ENCODE measurements around the gene GRHPR. TPM values are rescaled to one million over a fixed set of nuclear protein-coding genes. Genes with fewer than 3 reads are reported as not detected.

The GRHPR gene
- polyA plus RNA-seq, 1 donor from 2014 or later, result 128 TPM

GRCh38 chr9:37423508-37423907, 1.0 kb downstream of the GRHPR start:
- Histone ChIP-seq H3K79me2 (replicated peaks; ENCODE audit: insufficient read depth, low read length) (peaks cover 24% of the 10 kb centered on the region), H3K9me2 (ENCODE audit: insufficient read depth, low read length) (no peaks in the 10 kb centered on the region), H2AFZ (ENCODE audit: low read depth, low read length) (no peak overlapping the region), H3K27ac (ENCODE audit: low read length) (no peak overlapping the region), H3F3A (ENCODE audit: insufficient read depth, low read length, poor library complexity, severe bottlenecking) (no peaks in the 10 kb centered on the region), H3K4me3 (ENCODE audit: low read length) (peak overlapping the region; percentile 97), H3K9me3 (ENCODE audit: low read length) (no peaks in the 10 kb centered on the region), H4K20me1 (ENCODE audit: insufficient read depth) (no peaks in the 10 kb centered on the region), H3K27me3 (ENCODE audit: insufficient read depth, low read depth, low read length) (no peaks in the 10 kb centered on the region), H3K4me2 (ENCODE audit: low read length) (no peak overlapping the region), H3K9ac (ENCODE audit: low read length) (no peak overlapping the region), H3K36me3 (ENCODE audit: insufficient read depth, low read length) (no peaks in the 10 kb centered on the region)
- TF ChIP-seq EZH2 (IDR thresholded peaks at IDR 0.05; ENCODE audit: borderline replicate concordance, insufficient read depth, low read length, poor library complexity, severe bottlenecking) (no peak), EP300 (conservative IDR thresholded peaks at IDR 0.05; ENCODE audit: poor library complexity, severe bottlenecking) (no peak), MXI1 (conservative IDR thresholded peaks at IDR 0.05; ENCODE audit: poor library complexity, severe bottlenecking) (no peak), CTCF (IDR thresholded peaks at IDR 0.05; ENCODE audit: poor library complexity, severe bottlenecking) (no peak), RAD21 (conservative IDR thresholded peaks at IDR 0.05) (no peak), POLR2AphosphoS5 (IDR thresholded peaks at IDR 0.05) (no peak), TAF1 (IDR thresholded peaks at IDR 0.05; ENCODE audit: low read depth) (no peak), SMC3 (conservative IDR thresholded peaks at IDR 0.05; ENCODE audit: poor library complexity) (no peak), REST (IDR thresholded peaks at IDR 0.05; ENCODE audit: borderline replicate concordance) (no peak)

GRCh38 chr9:37424204-37424685, 1.7 kb downstream of the GRHPR start:
- H3K4me3 ChIP-seq (ENCODE audit: low read length), result peak overlapping the region; percentile 97
- no peaks in the 10 kb centered on the region for H3K36me3 ChIP-seq (ENCODE audit: insufficient read depth, low read length)
- no peaks in the 10 kb centered on the region for H4K20me1 ChIP-seq (ENCODE audit: insufficient read depth)
- no peaks in the 10 kb centered on the region for H3K9me2 ChIP-seq (ENCODE audit: insufficient read depth, low read length)
- no peak overlapping the region for H2AFZ ChIP-seq (ENCODE audit: low read depth, low read length)
- no peaks in the 10 kb centered on the region for H3F3A ChIP-seq (ENCODE audit: insufficient read depth, low read length, poor library complexity, severe bottlenecking)
- peaks cover 24% of the 10 kb centered on the region for H3K79me2 ChIP-seq (replicated peaks; ENCODE audit: insufficient read depth, low read length)
- no peaks in the 10 kb centered on the region for H3K9me3 ChIP-seq (ENCODE audit: low read length)
- H3K9ac ChIP-seq (ENCODE audit: low read length), result no peak overlapping the region
- H3K27ac ChIP-seq (ENCODE audit: low read length), result no peak overlapping the region
- H3K4me2 ChIP-seq (ENCODE audit: low read length), result no peak overlapping the region
- TF ChIP-seq EP300 (conservative IDR thresholded peaks at IDR 0.05; ENCODE audit: poor library complexity, severe bottlenecking), result no peak
- no peak for TF ChIP-seq REST (IDR thresholded peaks at IDR 0.05; ENCODE audit: borderline replicate concordance)
- no peak for TF ChIP-seq EZH2 (IDR thresholded peaks at IDR 0.05; ENCODE audit: borderline replicate concordance, insufficient read depth, low read length, poor library complexity, severe bottlenecking)
- no peak for TF ChIP-seq POLR2AphosphoS5 (IDR thresholded peaks at IDR 0.05)
- no peak for TF ChIP-seq CTCF (IDR thresholded peaks at IDR 0.05; ENCODE audit: poor library complexity, severe bottlenecking)
- H3K27me3 ChIP-seq (ENCODE audit: insufficient read depth, low read depth, low read length), result no peaks in the 10 kb centered on the region
